H9 (cell line): ENCODE measurements around the gene PRKACB. TPM values are rescaled to one million over a fixed set of nuclear protein-coding genes. Genes with fewer than 3 reads are reported as not detected.

Experiments used
- DNase-seq: peaks from one replicate; pipeline ENCODE4 v3.0.0-alpha.2; 2017
- H2AFZ ChIP-seq: one replicate; pipeline ENCODE4 v1.6.1; 2013; ENCODE audit warnings: mild to moderate bottlenecking, low read length, control low read depth, moderate library complexity
- H2AK5ac ChIP-seq: 2 replicates; pipeline ENCODE4 v1.6.1; 2013; ENCODE audit warnings: low read length, control low read depth, mixed read lengths; ENCODE audit not compliant: insufficient read length
- H2BK120ac ChIP-seq: one replicate; pipeline ENCODE4 v1.6.1; 2013; ENCODE audit warnings: low read depth, mild to moderate bottlenecking, low read length, control low read depth, inconsistent platforms; ENCODE audit not compliant: poor library complexity, severe bottlenecking
- H2BK12ac ChIP-seq: 2 replicates; pipeline ENCODE4 v1.6.1; 2013; ENCODE audit warnings: low read length, control low read depth, mixed read lengths, low read depth; ENCODE audit not compliant: insufficient read length
- H2BK15ac ChIP-seq: 2 replicates; pipeline ENCODE4 v1.6.1; 2013; ENCODE audit warnings: low read depth, low read length, control low read depth
- H2BK20ac ChIP-seq: one replicate; pipeline ENCODE4 v1.6.1; 2013; ENCODE audit warnings: low read depth, mild to moderate bottlenecking, low read length, control low read depth, inconsistent platforms; ENCODE audit not compliant: poor library complexity, severe bottlenecking
- H2BK5ac ChIP-seq: 2 replicates; pipeline ENCODE4 v1.6.1; 2013; ENCODE audit warnings: low read length, control low read depth, mixed read lengths; ENCODE audit not compliant: insufficient read length
- H3K14ac ChIP-seq: 2 replicates; pipeline ENCODE4 v1.6.1; 2013; ENCODE audit warnings: low read length, control low read depth; ENCODE audit not compliant: insufficient read depth
- H3K18ac ChIP-seq: 2 replicates; pipeline ENCODE4 v1.6.1; 2013; ENCODE audit warnings: low read depth, mild to moderate bottlenecking, mixed read lengths, low read length, control low read depth; ENCODE audit not compliant: insufficient read length
- H3K23ac ChIP-seq: 2 replicates; pipeline ENCODE4 v1.6.1; 2013; ENCODE audit warnings: low read length, control low read depth, mixed read lengths, low read depth; ENCODE audit not compliant: insufficient read length
- H3K23me2 ChIP-seq: 2 replicates; pipeline ENCODE4 v1.6.1; 2013; ENCODE audit warnings: low read depth, mild to moderate bottlenecking, mixed read lengths, low read length, control low read depth; ENCODE audit not compliant: insufficient read length, poor library complexity, severe bottlenecking
- H3K27ac ChIP-seq: 2 replicates; pipeline ENCODE4 v1.5.1; 2013; ENCODE audit warnings: low read length, control low read depth, mixed read lengths, low read depth; ENCODE audit not compliant: insufficient read length
- H3K27me3 ChIP-seq: 2 replicates; pipeline ENCODE4 v1.6.1; 2013; ENCODE audit warnings: low read length, control low read depth, inconsistent platforms; ENCODE audit not compliant: insufficient read depth
- H3K4ac ChIP-seq: 2 replicates; pipeline ENCODE4 v1.6.1; 2013; ENCODE audit warnings: low read depth, mild to moderate bottlenecking, control low read depth, inconsistent platforms, low read length, moderate library complexity
- H3K4me1 ChIP-seq: 2 replicates; pipeline ENCODE4 v1.6.1; 2013; ENCODE audit warnings: low read length, control low read depth, inconsistent platforms; ENCODE audit not compliant: insufficient read depth
- H3K4me2 ChIP-seq: 2 replicates; pipeline ENCODE4 v1.6.1; 2013; ENCODE audit warnings: low read length, control low read depth, mixed read lengths; ENCODE audit not compliant: insufficient read length, insufficient read depth
- H3K56ac ChIP-seq: 2 replicates; pipeline ENCODE4 v1.6.1; 2013; ENCODE audit warnings: low read depth, mild to moderate bottlenecking, mixed read lengths, low read length, control low read depth; ENCODE audit not compliant: insufficient read length
- H3K79me1 ChIP-seq: 2 replicates; pipeline ENCODE4 v1.6.1; 2013; ENCODE audit warnings: low read depth, mild to moderate bottlenecking, moderate library complexity, low read length, control low read depth, inconsistent platforms; ENCODE audit not compliant: insufficient read depth, poor library complexity, severe bottlenecking
- H3K79me2 ChIP-seq: 2 replicates; pipeline ENCODE4 v1.6.1; 2013; ENCODE audit warnings: low read length, control low read depth, inconsistent platforms; ENCODE audit not compliant: insufficient read depth
- H3K9ac ChIP-seq: 2 replicates; pipeline ENCODE4 v1.6.1; 2013; ENCODE audit warnings: low read length, control low read depth, mixed read lengths; ENCODE audit not compliant: insufficient read length; ENCODE audit errors: extremely low read depth
- H3K9me3 ChIP-seq: one replicate; pipeline ENCODE4 v1.6.1; 2013; ENCODE audit warnings: low read depth, low read length, inconsistent platforms; ENCODE audit not compliant: control insufficient read depth
- H3T11ph ChIP-seq: one replicate; pipeline ENCODE4 v1.6.1; 2013; ENCODE audit warnings: mild to moderate bottlenecking, low read length, control low read depth, inconsistent platforms
- H4K20me1 ChIP-seq: one replicate; pipeline ENCODE4 v1.6.1; 2013; ENCODE audit not compliant: control insufficient read depth, insufficient read length, insufficient read depth
- H4K5ac ChIP-seq: 2 replicates; pipeline ENCODE4 v1.6.1; 2013; ENCODE audit warnings: low read depth, mild to moderate bottlenecking, mixed read lengths, low read length, control low read depth; ENCODE audit not compliant: insufficient read length
- H4K8ac ChIP-seq: replicated peaks from 2 replicates; pipeline ENCODE4 v1.6.1; 2013; ENCODE audit warnings: low read length, control low read depth, mixed read lengths, low read depth; ENCODE audit not compliant: insufficient read length
- H4K91ac ChIP-seq: 2 replicates; pipeline ENCODE4 v1.6.1; 2013; ENCODE audit warnings: low read depth, mild to moderate bottlenecking, moderate library complexity, mixed read lengths, low read length, control low read depth; ENCODE audit not compliant: insufficient read length
- H3K27ac Mint-ChIP-seq, 3 experiments: 2 replicates in 2 of 3; 3 replicates in 1 of 3; pipeline ENCODE4 v1.8.0; 2020 to 2021; ENCODE audit warnings: mixed read lengths in 3 of 3, mild to moderate bottlenecking in 1 of 3, moderate library complexity in 1 of 3
- H3K27me3 Mint-ChIP-seq: 2 replicates; pipeline ENCODE4 v1.8.0; 2021; ENCODE audit warnings: low read depth, mild to moderate bottlenecking, moderate library complexity, mixed read lengths
- H3K36me3 Mint-ChIP-seq, 3 experiments: 2 replicates in 2 of 3; 3 replicates in 1 of 3; pipeline ENCODE4 v1.8.0; 2020 to 2021; ENCODE audit warnings: low read depth in 3 of 3, mixed read lengths in 3 of 3; ENCODE audit not compliant: insufficient read depth in 1 of 3
- H3K4me1 Mint-ChIP-seq, 2 experiments: 2 replicates each; pipeline ENCODE4 v1.8.0; 2020; ENCODE audit warnings: mixed read lengths in 2 of 2
- H3K4me3 Mint-ChIP-seq, 2 experiments: 2 replicates in 1 of 2; 3 replicates in 1 of 2; pipeline ENCODE4 v1.8.0; 2020 to 2021; ENCODE audit warnings: mild to moderate bottlenecking in 2 of 2, mixed read lengths in 2 of 2, moderate library complexity in 1 of 2
- H3K9me3 Mint-ChIP-seq, 2 experiments: 2 replicates in 1 of 2; 3 replicates in 1 of 2; pipeline ENCODE4 v1.8.0; 2020; ENCODE audit warnings: mild to moderate bottlenecking in 2 of 2, mixed read lengths in 2 of 2, moderate library complexity in 1 of 2
- WGBS: extraction: QIAGEN DNeasy Blood & Tissue Kit; methylation state at CpG from one replicate; pipeline ENCODE4 v1.1.7; 2013; ENCODE audit warnings: missing lambda C conversion rate, low lambda C conversion rate, mixed read lengths; ENCODE audit not compliant: insufficient read length; ENCODE audit errors: extremely low coverage; 5-methylcytosine and 5-hydroxymethylcytosine counted together
- total RNA-seq: library from RNA; stranded (reverse); gene quantifications from 2 replicates; pipeline ENCODE4 v1.2.1, GENCODE V29; 2021
- TF ChIP-seq, protein P1 (sequence below): fragments of 200-600 bp; sonication (generic); conservative IDR thresholded peaks from 3 replicates; pipeline ENCODE4 v1.8.0; 2021; ENCODE audit warnings: antibody characterized with exemption, mild to moderate bottlenecking

PRKACB gene
- total RNA-seq, 1 experiment from 2014 or later = 20.7 TPM

DNA sequence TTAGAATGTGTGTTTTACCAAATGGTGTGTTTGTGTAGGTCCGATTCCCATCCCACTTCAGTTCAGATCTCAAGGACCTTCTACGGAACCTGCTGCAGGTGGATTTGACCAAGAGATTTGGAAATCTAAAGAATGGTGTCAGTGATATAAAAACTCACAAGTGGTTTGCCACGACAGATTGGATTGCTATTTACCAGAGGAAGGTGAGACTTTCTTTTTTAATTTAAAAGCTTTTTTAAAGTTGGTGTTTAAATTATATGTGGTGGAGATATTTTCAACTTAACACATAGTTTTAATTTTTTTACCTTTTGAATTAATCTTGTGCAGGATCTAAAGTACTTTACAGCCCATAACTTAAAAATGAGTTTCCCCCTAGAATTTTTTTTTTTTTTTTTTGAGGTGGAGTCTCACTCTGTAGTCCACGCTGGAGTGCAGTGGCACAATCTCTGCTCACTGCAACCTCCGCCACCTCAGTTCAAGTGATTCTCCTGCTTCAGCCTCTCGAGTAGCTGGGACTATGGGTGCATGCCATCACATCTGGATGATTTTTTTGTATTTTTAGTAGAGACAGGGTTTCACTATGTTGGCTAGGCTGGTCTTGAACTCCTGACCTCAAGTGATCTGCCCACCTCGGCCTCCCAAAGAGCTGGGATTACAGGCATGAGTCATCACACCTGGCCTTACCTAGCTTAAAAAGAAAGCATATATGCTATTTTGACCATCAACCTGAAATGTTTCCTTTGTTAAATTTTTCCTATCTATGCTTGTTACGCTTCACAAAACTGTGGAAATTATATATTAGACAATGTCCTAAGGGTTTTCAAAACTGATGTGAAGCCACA, 70.3 kb downstream of the PRKACB start:
- no peak overlapping the region for H2BK12ac ChIP-seq
- H3K27me3 ChIP-seq = no peaks in the 10 kb centered on the region
- no peak overlapping the region for H4K5ac ChIP-seq
- H3K27ac Mint-ChIP-seq = no peak overlapping the region; a peak in 1 of 7 replicates
- no CpG with 5 or more reads among the region's 8 CpGs for WGBS
- no peak overlapping the region for H2BK15ac ChIP-seq
- H3K4me1 ChIP-seq = no peaks in the 10 kb centered on the region
- H2BK5ac ChIP-seq = no peak overlapping the region
- H3K9ac ChIP-seq = no peak overlapping the region
- H3T11ph ChIP-seq = no peak overlapping the region
- no peak overlapping the region for H3K23ac ChIP-seq
- H4K20me1 ChIP-seq = no peaks in the 10 kb centered on the region
- H3K27me3 Mint-ChIP-seq = no peaks in the 10 kb centered on the region
- H3K14ac ChIP-seq = no peak overlapping the region
- H3K9me3 ChIP-seq = no peaks in the 10 kb centered on the region
- H2BK20ac ChIP-seq = no peak overlapping the region
- H3K23me2 ChIP-seq = no peaks in the 10 kb centered on the region
- no peaks in the 10 kb centered on the region for H3K79me2 ChIP-seq
- no peak overlapping the region for H3K4me2 ChIP-seq
- DNase-seq = no peak
- H2BK120ac ChIP-seq = no peak overlapping the region
- H3K18ac ChIP-seq = no peak overlapping the region
- H3K4me3 Mint-ChIP-seq = no peak overlapping the region
- no peak overlapping the region for H2AFZ ChIP-seq
- no peak overlapping the region for H4K91ac ChIP-seq
- TF ChIP-seq, protein P1, sequence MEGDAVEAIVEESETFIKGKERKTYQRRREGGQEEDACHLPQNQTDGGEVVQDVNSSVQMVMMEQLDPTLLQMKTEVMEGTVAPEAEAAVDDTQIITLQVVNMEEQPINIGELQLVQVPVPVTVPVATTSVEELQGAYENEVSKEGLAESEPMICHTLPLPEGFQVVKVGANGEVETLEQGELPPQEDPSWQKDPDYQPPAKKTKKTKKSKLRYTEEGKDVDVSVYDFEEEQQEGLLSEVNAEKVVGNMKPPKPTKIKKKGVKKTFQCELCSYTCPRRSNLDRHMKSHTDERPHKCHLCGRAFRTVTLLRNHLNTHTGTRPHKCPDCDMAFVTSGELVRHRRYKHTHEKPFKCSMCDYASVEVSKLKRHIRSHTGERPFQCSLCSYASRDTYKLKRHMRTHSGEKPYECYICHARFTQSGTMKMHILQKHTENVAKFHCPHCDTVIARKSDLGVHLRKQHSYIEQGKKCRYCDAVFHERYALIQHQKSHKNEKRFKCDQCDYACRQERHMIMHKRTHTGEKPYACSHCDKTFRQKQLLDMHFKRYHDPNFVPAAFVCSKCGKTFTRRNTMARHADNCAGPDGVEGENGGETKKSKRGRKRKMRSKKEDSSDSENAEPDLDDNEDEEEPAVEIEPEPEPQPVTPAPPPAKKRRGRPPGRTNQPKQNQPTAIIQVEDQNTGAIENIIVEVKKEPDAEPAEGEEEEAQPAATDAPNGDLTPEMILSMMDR = no peak
- no peaks in the 10 kb centered on the region for H3K79me1 ChIP-seq
- H3K4ac ChIP-seq = no peak overlapping the region
- H4K8ac ChIP-seq = no peak overlapping the region
- H3K27ac ChIP-seq = no peak overlapping the region
- no peak overlapping the region for H2AK5ac ChIP-seq
- no peaks in the 10 kb centered on the region for H3K4me1 Mint-ChIP-seq
- H3K36me3 Mint-ChIP-seq = peaks cover under 1 to 3% (median under 1%) of the 10 kb centered on the region in 3 experiments; a peak in 4 of 7 replicates
- peaks cover under 1% of the 10 kb centered on the region in 2 experiments; a peak in 2 of 5 replicates for H3K9me3 Mint-ChIP-seq
- no peak overlapping the region for H3K56ac ChIP-seq
